NCI-H446 treated with DMSO at 0.1 percent for 48 hours (cell line): ENCODE measurements around the gene SYNE3.

Experiments
- DNase-seq: peaks from one replicate; lab custom pipeline; 2025; lab: John Stamatoyannopoulos, UW

Gene SYNE3

GRCh38 chr14:95504135-95505029 lies 12.1 kb downstream of the SYNE3 start:
- no peak for DNase-seq

GRCh38 chr14:95503365-95504134 lies 12.9 kb downstream of the SYNE3 start:
- DNase-seq, result no peak

- DNase-seq, result no peak
Measured at GRCh38 chr14:95502381-95502950, 14.0 kb downstream of the SYNE3 start.

- DNase-seq, result no peak
Measured at GRCh38 chr14:95500772-95501401, 15.6 kb downstream of the SYNE3 start.

GRCh38 chr14:95500201-95500681 lies 16.2 kb downstream of the SYNE3 start:
- no peak for DNase-seq

- no peak for DNase-seq
Measured at GRCh38 chr14:95499354-95499750, 17.1 kb downstream of the SYNE3 start.

GRCh38 chr14:95498622-95499353 lies 17.7 kb downstream of the SYNE3 start:
- DNase-seq, result peak; percentile 78

- peak; percentile 76 for DNase-seq
Measured at GRCh38 chr14:95497561-95498011, 18.9 kb downstream of the SYNE3 start.

- DNase-seq, result peak; percentile 46
Measured at GRCh38 chr14:95496690-95497259, 19.7 kb downstream of the SYNE3 start.

- no peak for DNase-seq
Measured at GRCh38 chr14:95496111-95496681, 20.3 kb downstream of the SYNE3 start.

- DNase-seq, result no peak
Measured at GRCh38 chr14:95495538-95496025, 20.9 kb downstream of the SYNE3 start.

GRCh38 chr14:95495076-95495475 lies 21.4 kb downstream of the SYNE3 start:
- DNase-seq, result no peak

GRCh38 chr14:95494456-95494855 lies 22.0 kb downstream of the SYNE3 start:
- no peak for DNase-seq

- DNase-seq, result no peak
Measured at GRCh38 chr14:95493976-95494375, 22.5 kb downstream of the SYNE3 start.

GRCh38 chr14:95493503-95493902 lies 22.9 kb downstream of the SYNE3 start:
- DNase-seq, result no peak

- no peak for DNase-seq
Measured at GRCh38 chr14:95491936-95492608, 24.4 kb downstream of the SYNE3 start.

GRCh38 chr14:95490727-95491451 lies 25.6 kb downstream of the SYNE3 start:
- DNase-seq, result no peak

GRCh38 chr14:95490138-95490509 lies 26.3 kb downstream of the SYNE3 start:
- DNase-seq, result no peak
